Measurements from ENCODE around the gene TMEM141.
"Not testable (repeated sequence)": the region's sequence is repeated elsewhere in the genome, so short reads cannot be mapped to it uniquely, and the experiment has no call there.

Gene TMEM141

DNA sequence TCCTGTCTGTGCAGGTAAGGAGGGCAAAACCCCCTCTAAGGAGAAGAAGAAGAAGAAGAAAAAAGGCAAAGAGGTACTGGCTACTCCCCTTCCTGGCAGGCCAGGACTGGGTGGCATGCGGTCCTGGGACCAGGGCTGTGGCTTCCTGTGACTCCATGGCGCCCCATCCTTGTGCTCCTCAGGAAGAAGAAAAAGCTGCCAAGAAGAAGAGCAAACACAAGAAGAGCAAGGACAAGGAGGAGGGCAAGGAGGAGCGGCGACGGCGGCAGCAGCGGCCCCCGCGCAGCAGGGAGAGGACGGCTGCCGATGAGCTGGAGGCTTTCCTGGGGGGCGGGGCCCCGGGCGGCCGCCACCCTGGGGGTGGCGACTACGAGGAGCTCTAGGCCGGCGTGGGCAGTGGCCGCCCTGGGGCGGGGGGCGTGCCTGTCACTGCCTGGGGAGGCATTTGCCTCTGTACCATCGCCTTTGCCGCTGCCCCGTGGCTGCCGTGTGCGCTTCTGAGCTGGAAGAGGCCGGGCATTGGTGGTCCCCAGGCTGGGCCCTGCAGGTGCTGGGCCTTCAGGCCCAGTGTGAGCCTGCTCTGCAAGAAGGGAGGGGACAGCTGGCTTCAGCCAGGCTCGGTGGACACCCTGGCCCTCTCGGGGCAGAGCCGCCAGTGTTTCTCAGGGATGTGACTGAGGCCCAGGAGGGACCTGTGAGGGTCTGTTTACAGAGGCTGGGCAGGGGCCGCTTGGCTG lies 49.2 kb downstream of the TMEM141 start:
- ChIA-PET POLR2A (interaction anchor here (0.5 kb wide), 1 partner anchor 16 kb away, joined by 3 read pairs; no protein-coding TSS in a partner anchor), CTCF (interaction anchor here (1.0 to 4.1 kb wide), 6 partner anchors 8 to 189 kb away, joined by 3 to 35 read pairs (median 5); partner anchors contain the start of genes RABL6 and TMEM141)
- H3K4me3 ChIP-seq (ENCODE audit: low read depth, low read length) = no peak overlapping the region
- no peak for DNase-seq (ENCODE audit: low read depth, low spot score)
- TF ChIP-seq, protein P1, sequence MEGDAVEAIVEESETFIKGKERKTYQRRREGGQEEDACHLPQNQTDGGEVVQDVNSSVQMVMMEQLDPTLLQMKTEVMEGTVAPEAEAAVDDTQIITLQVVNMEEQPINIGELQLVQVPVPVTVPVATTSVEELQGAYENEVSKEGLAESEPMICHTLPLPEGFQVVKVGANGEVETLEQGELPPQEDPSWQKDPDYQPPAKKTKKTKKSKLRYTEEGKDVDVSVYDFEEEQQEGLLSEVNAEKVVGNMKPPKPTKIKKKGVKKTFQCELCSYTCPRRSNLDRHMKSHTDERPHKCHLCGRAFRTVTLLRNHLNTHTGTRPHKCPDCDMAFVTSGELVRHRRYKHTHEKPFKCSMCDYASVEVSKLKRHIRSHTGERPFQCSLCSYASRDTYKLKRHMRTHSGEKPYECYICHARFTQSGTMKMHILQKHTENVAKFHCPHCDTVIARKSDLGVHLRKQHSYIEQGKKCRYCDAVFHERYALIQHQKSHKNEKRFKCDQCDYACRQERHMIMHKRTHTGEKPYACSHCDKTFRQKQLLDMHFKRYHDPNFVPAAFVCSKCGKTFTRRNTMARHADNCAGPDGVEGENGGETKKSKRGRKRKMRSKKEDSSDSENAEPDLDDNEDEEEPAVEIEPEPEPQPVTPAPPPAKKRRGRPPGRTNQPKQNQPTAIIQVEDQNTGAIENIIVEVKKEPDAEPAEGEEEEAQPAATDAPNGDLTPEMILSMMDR (IDR thresholded peaks at IDR 0.05; ENCODE audit: insufficient read depth, low read length, missing control alignments) = no peak

DNA sequence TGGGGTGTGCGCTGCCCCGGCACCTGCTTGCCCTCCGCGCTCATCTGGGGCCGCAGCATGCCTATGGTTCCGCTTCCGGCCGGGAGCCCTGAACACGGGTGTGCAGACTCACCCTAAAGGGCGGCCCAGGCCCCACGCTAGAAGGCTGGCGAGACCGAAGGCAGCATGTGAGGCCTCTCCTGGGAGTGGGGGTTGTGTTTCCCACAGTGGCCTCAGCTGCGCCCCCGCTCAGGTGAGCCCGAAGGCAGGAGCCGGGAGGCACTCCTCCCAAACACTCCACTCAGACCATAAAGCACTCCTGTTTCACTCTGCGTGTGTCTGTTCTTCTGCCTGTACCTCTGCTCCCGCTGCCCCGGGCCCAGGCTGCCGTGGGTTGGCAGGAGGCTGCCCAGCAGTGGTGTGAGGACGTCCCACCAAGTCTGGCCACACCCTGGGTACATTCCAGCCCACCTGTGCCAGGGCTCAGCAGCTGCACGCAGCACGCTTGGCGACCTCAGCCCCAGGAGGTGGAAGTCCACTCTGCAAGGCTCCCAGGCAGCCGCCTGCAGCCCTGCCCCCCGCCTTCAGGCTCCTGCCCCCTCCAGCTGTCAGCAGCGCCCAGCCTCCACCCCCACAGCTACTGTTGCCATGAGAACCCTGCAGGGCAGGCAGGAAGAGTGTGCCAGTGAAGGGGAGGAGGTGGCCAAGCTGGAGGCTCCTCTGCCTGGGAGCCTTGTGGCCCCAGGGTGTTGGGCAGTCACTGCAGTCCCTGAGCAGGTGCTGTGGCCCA lies 49.9 kb downstream of the TMEM141 start:
- TF ChIP-seq, protein P1 (IDR thresholded peaks at IDR 0.05; ENCODE audit: insufficient read depth, low read length, missing control alignments) = no peak
- DNase-seq (ENCODE audit: low read depth, low spot score) = no peak
- CTCF ChIA-PET = interaction anchor here (1.0 to 4.1 kb wide), 13 partner anchors 8 to 188 kb away, joined by 3 to 35 read pairs (median 6); partner anchors contain the start of genes RABL6 and TMEM141
- POLR2A ChIA-PET = no interaction called here
- no peak overlapping the region for H3K4me3 ChIP-seq (ENCODE audit: low read depth, low read length)

DNA sequence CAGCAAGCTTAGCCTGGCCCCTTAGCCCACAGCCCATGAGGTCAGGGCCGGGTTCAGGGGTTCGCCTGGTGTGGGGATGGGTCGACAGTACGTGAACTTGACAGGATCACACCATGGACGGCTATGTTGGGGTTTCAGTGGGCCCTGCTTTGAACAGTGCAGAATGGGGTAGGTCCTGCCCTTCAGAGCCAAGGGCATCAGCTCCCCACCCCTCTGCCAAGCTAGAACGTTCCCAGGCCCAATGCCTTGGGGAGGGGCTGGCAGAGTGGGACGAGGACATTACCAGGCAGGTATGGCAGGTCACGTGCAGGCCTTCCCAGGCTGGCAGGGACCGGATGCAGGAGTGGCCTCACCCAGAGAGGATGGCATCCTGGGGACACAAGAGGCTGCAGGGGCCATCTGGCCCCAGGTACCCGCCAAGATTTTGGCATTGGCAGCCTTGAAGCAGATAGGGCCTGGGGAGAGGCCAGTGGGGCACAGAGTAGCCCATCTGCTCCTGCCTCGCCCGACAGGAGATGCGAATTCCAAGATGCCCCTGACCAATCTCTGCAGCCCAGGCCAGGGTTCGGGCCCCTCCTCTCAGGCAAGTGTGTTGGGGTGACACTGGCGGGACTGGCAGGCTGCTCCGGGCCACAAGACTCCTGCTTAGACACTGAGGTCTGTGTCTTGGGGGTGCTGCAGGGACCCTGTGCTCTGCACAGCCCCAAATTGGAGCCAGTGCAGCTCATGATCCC lies 50.7 kb downstream of the TMEM141 start:
- CTCF ChIA-PET = interaction anchor here (0.7 to 4.1 kb wide), 18 partner anchors 9 to 194 kb away, joined by 3 to 35 read pairs (median 6); partner anchors contain the start of genes RABL6 and TMEM141
- H3K4me3 ChIP-seq (ENCODE audit: low read depth, low read length); DNase-seq (ENCODE audit: low read depth, low spot score): not testable (repeated sequence)
- POLR2A ChIA-PET = interaction anchor here (1.0 kb wide), 1 partner anchor 11 kb away, joined by 3 read pairs; the partner anchor contains the start of gene MAMDC4

DNA sequence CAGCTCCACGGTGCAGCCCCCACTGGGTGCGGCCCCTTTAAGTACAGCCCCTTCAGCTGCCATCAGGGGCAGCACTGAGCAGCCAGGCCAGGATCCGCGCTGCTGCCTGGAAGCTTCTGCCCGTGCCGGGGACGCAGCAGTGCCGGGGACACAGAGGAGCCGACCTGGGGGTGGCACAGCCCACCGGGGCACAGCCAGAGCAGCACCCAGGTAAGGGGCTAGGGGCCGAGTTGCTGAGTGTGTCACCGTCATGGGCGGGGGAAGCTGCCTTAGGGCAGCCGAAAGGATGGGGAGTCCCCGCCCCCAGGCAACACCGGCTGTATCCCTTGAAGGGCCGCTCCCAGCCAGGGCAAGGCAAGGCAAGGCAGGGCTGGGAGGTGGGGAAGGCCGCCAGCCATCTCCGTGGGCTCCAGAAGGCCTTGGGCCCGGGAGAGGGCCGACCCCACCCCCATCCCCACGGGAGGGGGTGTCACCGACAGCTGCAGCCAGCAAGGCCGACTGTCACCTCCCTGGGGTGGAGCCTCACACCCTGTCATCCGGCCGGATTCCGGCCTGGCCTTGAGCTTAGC lies 51.3 kb downstream of the TMEM141 start, which contains the start of gene AJM1:
Gene AJM1 (plus strand): TSS at position 99 of the 569 bp plus-strand sequence. CDS start 1,937 bp downstream, outside the sequence.
- peak within 1 kb of the TSS; percentile 61 for H3K4me3 ChIP-seq (ENCODE audit: low read depth, low read length)
- POLR2A ChIA-PET = interaction anchor here (1.0 kb wide), 1 partner anchor 10 kb away, joined by 3 read pairs; the partner anchor contains the start of gene MAMDC4
- TF ChIP-seq, protein P1 (IDR thresholded peaks at IDR 0.05; ENCODE audit: insufficient read depth, low read length, missing control alignments) = peak; percentile 91
- DNase-seq (ENCODE audit: low read depth, low spot score) = not testable (repeated sequence)
- CTCF ChIA-PET = interaction anchor here (0.7 to 4.1 kb wide), 22 partner anchors 8 to 193 kb away, joined by 3 to 35 read pairs (median 6); partner anchors contain the start of genes FBXW5, MAMDC4, RABL6 and TMEM141

Data from AG04449 (cell line).